Fibroblast of pulmonary artery (primary cell): ENCODE results near the gene ADPRH.
"Not testable (repeated sequence)": the region's sequence is repeated elsewhere in the genome, so short reads cannot be mapped to it uniquely, and the experiment has no call there.

Source experiments
- DNase-seq: peaks from one replicate; pipeline ENCODE4 v3.0.0-alpha.2; 2010; ENCODE audit warnings: low read depth
- H3K4me3 ChIP-seq: replicated peaks from 2 replicates; pipeline ENCODE4 v1.5.1; 2011; ENCODE audit warnings: low read depth, mild to moderate bottlenecking, control low read depth, low read length, moderate library complexity
- TF ChIP-seq, protein P1 (sequence below): IDR thresholded peaks from 2 replicates; pipeline ENCODE4 v1.5.1; 2011; ENCODE audit warnings: mild to moderate bottlenecking, control low read depth, low read length, inconsistent platforms; ENCODE audit errors: missing control alignments

Gene ADPRH

GRCh38 chr3:119559441-119559963, 19.8 kb upstream of the ADPRH start, which contains the start of gene CD80:
TSS of gene CD80 (minus strand) at chr3:119559614. CDS start at chr3:119557728, 1,886 bp downstream.
- no peak within 1 kb of the TSS for H3K4me3 ChIP-seq
- peak; percentile 65 for DNase-seq
- TF ChIP-seq, protein P1, sequence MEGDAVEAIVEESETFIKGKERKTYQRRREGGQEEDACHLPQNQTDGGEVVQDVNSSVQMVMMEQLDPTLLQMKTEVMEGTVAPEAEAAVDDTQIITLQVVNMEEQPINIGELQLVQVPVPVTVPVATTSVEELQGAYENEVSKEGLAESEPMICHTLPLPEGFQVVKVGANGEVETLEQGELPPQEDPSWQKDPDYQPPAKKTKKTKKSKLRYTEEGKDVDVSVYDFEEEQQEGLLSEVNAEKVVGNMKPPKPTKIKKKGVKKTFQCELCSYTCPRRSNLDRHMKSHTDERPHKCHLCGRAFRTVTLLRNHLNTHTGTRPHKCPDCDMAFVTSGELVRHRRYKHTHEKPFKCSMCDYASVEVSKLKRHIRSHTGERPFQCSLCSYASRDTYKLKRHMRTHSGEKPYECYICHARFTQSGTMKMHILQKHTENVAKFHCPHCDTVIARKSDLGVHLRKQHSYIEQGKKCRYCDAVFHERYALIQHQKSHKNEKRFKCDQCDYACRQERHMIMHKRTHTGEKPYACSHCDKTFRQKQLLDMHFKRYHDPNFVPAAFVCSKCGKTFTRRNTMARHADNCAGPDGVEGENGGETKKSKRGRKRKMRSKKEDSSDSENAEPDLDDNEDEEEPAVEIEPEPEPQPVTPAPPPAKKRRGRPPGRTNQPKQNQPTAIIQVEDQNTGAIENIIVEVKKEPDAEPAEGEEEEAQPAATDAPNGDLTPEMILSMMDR, result peak; percentile 56

DNA sequence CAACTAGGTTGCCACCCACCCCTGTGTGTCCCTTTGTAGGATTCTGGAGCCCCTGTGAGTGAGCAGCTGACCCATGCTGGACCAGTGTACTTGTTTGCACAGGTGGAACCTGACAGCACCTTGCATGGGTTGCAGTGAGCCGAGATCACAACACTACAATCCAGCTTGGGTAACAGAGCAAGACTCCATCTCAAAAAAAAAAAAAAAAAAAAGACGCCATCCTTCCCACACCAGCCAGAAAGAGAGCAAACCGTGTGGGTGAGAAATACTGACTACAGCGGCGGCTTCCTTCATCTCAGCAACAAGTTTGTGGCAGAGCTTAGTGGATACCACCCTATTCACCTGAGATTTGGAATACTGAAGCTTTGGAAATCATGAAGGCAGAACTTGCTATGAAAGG, 19.1 kb upstream of the ADPRH start:
- DNase-seq, result no peak
- TF ChIP-seq, protein P1, result no peak
- no peak overlapping the region for H3K4me3 ChIP-seq

GRCh38 chr3:119562307-119562961, 16.9 kb upstream of the ADPRH start:
- DNase-seq, result peak; percentile 12
- H3K4me3 ChIP-seq, result no peak overlapping the region
- TF ChIP-seq, protein P1, result no peak

DNA sequence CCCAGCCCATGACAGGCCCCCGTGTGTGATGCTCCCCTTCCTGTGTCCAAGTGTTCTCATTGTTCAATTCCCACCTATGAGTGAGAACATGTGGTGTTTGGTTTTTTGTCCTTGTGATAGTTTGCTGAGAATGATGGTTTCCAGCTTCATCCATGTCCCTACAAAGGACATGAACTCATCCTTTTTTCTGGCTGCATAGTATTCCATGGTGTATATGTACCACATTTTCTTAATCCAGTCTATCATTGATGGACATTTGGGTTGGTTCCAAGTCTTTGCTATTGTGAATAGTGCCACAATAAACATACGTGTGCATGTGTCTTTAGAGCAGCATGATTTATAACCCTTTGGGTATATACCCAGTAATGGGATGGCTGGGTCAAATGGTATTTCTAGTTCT, 16.0 kb upstream of the ADPRH start:
- not testable (repeated sequence) for H3K4me3 ChIP-seq, DNase-seq

GRCh38 chr3:119569156-119569555, 10.1 kb upstream of the ADPRH start:
- DNase-seq, result no peak
- H3K4me3 ChIP-seq, result no peak overlapping the region
- TF ChIP-seq, protein P1, result no peak

- TF ChIP-seq, protein P1, result no peak
- H3K4me3 ChIP-seq, result no peak overlapping the region
- no peak for DNase-seq
Measured at GRCh38 chr3:119570229-119570628, 9.1 kb upstream of the ADPRH start.

DNA sequence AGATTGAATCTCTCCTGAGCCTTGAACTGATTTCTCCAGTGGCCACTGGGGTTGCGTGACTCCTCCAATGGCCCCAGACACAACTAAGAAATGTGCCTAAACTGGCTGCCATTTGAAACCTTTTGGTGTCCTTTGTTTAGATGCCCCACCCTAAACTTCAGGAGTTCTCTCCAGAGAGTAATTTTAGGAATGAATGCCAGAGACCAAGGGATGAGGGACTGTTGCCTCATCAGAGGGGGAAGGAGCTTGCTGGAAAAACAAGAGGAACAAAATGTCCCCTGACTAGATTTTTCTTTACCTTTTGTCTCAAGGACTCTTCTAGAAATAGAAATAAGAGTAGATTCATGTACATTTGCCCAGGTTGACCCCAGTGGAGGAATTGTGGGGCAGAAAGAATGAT, 8.1 kb upstream of the ADPRH start:
- TF ChIP-seq, protein P1, result no peak
- H3K4me3 ChIP-seq, result no peak overlapping the region
- no peak for DNase-seq
